Astrocyte (in vitro differentiated cells and primary cell): ENCODE results near the gene AGO4. TPM values are rescaled to one million over a fixed set of nuclear protein-coding genes. Genes with fewer than 3 reads are reported as not detected.

Experiments
- DNase-seq: peaks from one replicate; pipeline ENCODE4 v3.0.0-alpha.2; 2010; ENCODE audit warnings: low read depth
- FAIRE-seq: peaks from 2 replicates; lab custom pipeline; 2011; peaks lifted over from hg19 to GRCh38; lab: Jason Lieb, UNC
- H2AFZ ChIP-seq: 2 replicates; pipeline ENCODE4 v1.6.0; 2012; ENCODE audit warnings: low read depth, low read length, inconsistent platforms
- H3K27ac ChIP-seq: 2 replicates; pipeline ENCODE4 v1.5.1; 2011; ENCODE audit warnings: low read depth, low read length, inconsistent platforms
- H3K27me3 ChIP-seq: 2 replicates; pipeline ENCODE4 v1.6.0; 2011; ENCODE audit warnings: low read length, inconsistent platforms; ENCODE audit not compliant: insufficient read depth
- H3K36me3 ChIP-seq: 2 replicates; pipeline ENCODE4 v1.5.1; 2011; ENCODE audit warnings: low read length, inconsistent platforms; ENCODE audit not compliant: insufficient read depth
- H3K4me1 ChIP-seq: 2 replicates; pipeline ENCODE4 v1.5.1; 2011; ENCODE audit warnings: low read length, inconsistent platforms; ENCODE audit not compliant: insufficient read depth
- H3K4me2 ChIP-seq: 2 replicates; pipeline ENCODE4 v1.6.0; 2012; ENCODE audit warnings: low read length, inconsistent platforms
- H3K4me3 ChIP-seq: 2 replicates; pipeline ENCODE4 v1.5.1; 2011; ENCODE audit warnings: low read depth, mild to moderate bottlenecking, low read length, inconsistent platforms; ENCODE audit not compliant: insufficient read depth
- H3K79me2 ChIP-seq: 2 replicates; pipeline ENCODE4 v1.6.0; 2012; ENCODE audit warnings: mild to moderate bottlenecking, low read length, inconsistent platforms; ENCODE audit not compliant: insufficient read depth
- H3K9ac ChIP-seq: 2 replicates; pipeline ENCODE4 v1.6.0; 2012; ENCODE audit warnings: mild to moderate bottlenecking, low read length, inconsistent platforms
- H3K9me3 ChIP-seq: 2 replicates; pipeline ENCODE4 v1.5.1; 2012; ENCODE audit warnings: low read depth, mild to moderate bottlenecking, low read length, inconsistent platforms; ENCODE audit not compliant: insufficient read depth
- H4K20me1 ChIP-seq: 2 replicates; pipeline ENCODE4 v1.6.0; 2012; ENCODE audit warnings: low read length, inconsistent platforms; ENCODE audit not compliant: insufficient read depth
- H3K27ac Mint-ChIP-seq: one replicate; pipeline ENCODE4 v1.8.0; 2021; ENCODE audit warnings: mild to moderate bottlenecking, mixed read lengths; ENCODE audit not compliant: unreplicated experiment
- H3K27me3 Mint-ChIP-seq: one replicate; pipeline ENCODE4 v1.8.0; 2021; ENCODE audit warnings: low read depth, mixed read lengths; ENCODE audit not compliant: unreplicated experiment
- H3K36me3 Mint-ChIP-seq: one replicate; pipeline ENCODE4 v1.8.0; 2021; ENCODE audit warnings: low read depth, mixed read lengths; ENCODE audit not compliant: unreplicated experiment
- H3K4me1 Mint-ChIP-seq: one replicate; pipeline ENCODE4 v1.8.0; 2021; ENCODE audit warnings: low read depth, mixed read lengths; ENCODE audit not compliant: unreplicated experiment
- H3K4me3 Mint-ChIP-seq: one replicate; pipeline ENCODE4 v1.8.0; 2021; ENCODE audit warnings: mild to moderate bottlenecking, moderate library complexity, mixed read lengths; ENCODE audit not compliant: unreplicated experiment
- H3K9me3 Mint-ChIP-seq: one replicate; pipeline ENCODE4 v1.8.0; 2021; ENCODE audit warnings: mild to moderate bottlenecking, mixed read lengths; ENCODE audit not compliant: unreplicated experiment
- EZH2 ChIP-seq: IDR thresholded peaks from 2 replicates; pipeline ENCODE4 v1.6.1; 2012; ENCODE audit warnings: mild to moderate bottlenecking, low read length, inconsistent platforms; ENCODE audit not compliant: insufficient read depth
- total RNA-seq: library from RNA; stranded (reverse); gene quantifications from 2 replicates; pipeline ENCODE4 v1.2.1, GENCODE V29; 2021
- TF ChIP-seq, protein P1 (sequence below): IDR thresholded peaks from 2 replicates; pipeline ENCODE4 v1.5.1; 2011; ENCODE audit warnings: low read depth, mild to moderate bottlenecking, inconsistent platforms, low read length, moderate library complexity; ENCODE audit not compliant: insufficient read depth

AGO4 gene
- total RNA-seq, 1 donor from 2014 or later, result 9.8 TPM

DNA sequence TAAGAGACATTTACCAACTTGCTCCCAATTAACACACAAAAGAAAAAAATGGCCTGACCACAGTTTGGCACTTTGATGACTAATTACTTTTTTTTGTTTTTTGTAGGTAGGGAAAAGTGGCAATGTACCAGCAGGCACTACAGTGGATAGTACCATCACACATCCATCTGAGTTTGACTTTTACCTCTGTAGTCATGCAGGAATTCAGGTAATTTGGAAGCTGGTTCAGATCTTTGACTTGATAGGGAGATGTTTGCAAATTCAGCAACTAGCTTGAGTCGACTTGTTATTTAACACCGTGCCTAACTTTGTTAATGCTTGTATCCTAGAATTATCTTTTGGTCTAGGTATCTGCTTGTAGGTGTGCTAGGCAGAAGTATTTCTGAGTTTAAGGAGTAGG is 42.2 kb downstream of the AGO4 start:
- H4K20me1 ChIP-seq, result no peaks in the 10 kb centered on the region
- peaks cover 21% of the 10 kb centered on the region for H3K36me3 ChIP-seq
- H3K27me3 ChIP-seq, result no peaks in the 10 kb centered on the region
- H3K9me3 ChIP-seq, result no peaks in the 10 kb centered on the region
- Mint-ChIP-seq H3K4me1 (peaks cover 3% of the 10 kb centered on the region), H3K27me3 (no peaks in the 10 kb centered on the region), H3K27ac (no peak overlapping the region), H3K9me3 (no peaks in the 10 kb centered on the region), H3K36me3 (peaks cover 9% of the 10 kb centered on the region), H3K4me3 (no peak overlapping the region)
- no peak overlapping the region for H3K4me2 ChIP-seq
- FAIRE-seq, result no peak
- peak; percentile 13 for DNase-seq
- no peak overlapping the region for H3K9ac ChIP-seq
- TF ChIP-seq, protein P1, sequence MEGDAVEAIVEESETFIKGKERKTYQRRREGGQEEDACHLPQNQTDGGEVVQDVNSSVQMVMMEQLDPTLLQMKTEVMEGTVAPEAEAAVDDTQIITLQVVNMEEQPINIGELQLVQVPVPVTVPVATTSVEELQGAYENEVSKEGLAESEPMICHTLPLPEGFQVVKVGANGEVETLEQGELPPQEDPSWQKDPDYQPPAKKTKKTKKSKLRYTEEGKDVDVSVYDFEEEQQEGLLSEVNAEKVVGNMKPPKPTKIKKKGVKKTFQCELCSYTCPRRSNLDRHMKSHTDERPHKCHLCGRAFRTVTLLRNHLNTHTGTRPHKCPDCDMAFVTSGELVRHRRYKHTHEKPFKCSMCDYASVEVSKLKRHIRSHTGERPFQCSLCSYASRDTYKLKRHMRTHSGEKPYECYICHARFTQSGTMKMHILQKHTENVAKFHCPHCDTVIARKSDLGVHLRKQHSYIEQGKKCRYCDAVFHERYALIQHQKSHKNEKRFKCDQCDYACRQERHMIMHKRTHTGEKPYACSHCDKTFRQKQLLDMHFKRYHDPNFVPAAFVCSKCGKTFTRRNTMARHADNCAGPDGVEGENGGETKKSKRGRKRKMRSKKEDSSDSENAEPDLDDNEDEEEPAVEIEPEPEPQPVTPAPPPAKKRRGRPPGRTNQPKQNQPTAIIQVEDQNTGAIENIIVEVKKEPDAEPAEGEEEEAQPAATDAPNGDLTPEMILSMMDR, result no peak
- H2AFZ ChIP-seq, result no peak overlapping the region
- H3K27ac ChIP-seq, result no peak overlapping the region
- H3K4me1 ChIP-seq, result peaks cover 3% of the 10 kb centered on the region
- H3K79me2 ChIP-seq, result no peaks in the 10 kb centered on the region
- no peak overlapping the region for H3K4me3 ChIP-seq

DNA sequence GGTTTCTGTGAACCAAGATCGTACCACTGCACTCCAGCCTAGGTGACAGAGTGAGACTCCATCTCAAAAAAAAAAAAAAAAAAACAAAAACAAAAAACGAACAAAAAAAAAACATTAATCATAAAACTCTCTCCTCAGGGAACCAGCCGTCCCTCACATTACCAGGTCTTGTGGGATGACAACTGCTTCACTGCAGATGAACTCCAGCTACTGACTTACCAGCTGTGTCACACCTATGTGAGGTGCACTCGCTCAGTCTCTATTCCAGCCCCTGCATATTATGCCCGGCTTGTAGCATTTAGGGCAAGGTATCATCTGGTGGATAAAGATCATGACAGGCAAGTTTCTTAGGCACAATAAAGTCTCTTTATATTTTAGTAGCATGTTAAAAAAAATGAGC is 42.9 kb downstream of the AGO4 start:
- no peak overlapping the region for H2AFZ ChIP-seq
- H4K20me1 ChIP-seq, result no peaks in the 10 kb centered on the region
- no peaks in the 10 kb centered on the region for H3K27me3 ChIP-seq
- H3K4me1 Mint-ChIP-seq, result no peaks in the 10 kb centered on the region
- H3K4me1 ChIP-seq, result no peaks in the 10 kb centered on the region
- H3K27ac ChIP-seq, result no peak overlapping the region
- DNase-seq (no peak), FAIRE-seq (no peak)
- peaks cover 21% of the 10 kb centered on the region for H3K36me3 ChIP-seq
- H3K27me3 Mint-ChIP-seq, result no peaks in the 10 kb centered on the region
- no peak overlapping the region for H3K4me3 Mint-ChIP-seq
- H3K79me2 ChIP-seq, result no peaks in the 10 kb centered on the region
- H3K9me3 Mint-ChIP-seq, result no peaks in the 10 kb centered on the region
- H3K4me3 ChIP-seq, result no peak overlapping the region
- no peak overlapping the region for H3K27ac Mint-ChIP-seq
- H3K4me2 ChIP-seq, result no peak overlapping the region
- no peak for TF ChIP-seq EZH2
- TF ChIP-seq, protein P1, result no peak
- H3K9me3 ChIP-seq, result no peaks in the 10 kb centered on the region
- peaks cover 6% of the 10 kb centered on the region for H3K36me3 Mint-ChIP-seq
- no peak overlapping the region for H3K9ac ChIP-seq

DNA sequence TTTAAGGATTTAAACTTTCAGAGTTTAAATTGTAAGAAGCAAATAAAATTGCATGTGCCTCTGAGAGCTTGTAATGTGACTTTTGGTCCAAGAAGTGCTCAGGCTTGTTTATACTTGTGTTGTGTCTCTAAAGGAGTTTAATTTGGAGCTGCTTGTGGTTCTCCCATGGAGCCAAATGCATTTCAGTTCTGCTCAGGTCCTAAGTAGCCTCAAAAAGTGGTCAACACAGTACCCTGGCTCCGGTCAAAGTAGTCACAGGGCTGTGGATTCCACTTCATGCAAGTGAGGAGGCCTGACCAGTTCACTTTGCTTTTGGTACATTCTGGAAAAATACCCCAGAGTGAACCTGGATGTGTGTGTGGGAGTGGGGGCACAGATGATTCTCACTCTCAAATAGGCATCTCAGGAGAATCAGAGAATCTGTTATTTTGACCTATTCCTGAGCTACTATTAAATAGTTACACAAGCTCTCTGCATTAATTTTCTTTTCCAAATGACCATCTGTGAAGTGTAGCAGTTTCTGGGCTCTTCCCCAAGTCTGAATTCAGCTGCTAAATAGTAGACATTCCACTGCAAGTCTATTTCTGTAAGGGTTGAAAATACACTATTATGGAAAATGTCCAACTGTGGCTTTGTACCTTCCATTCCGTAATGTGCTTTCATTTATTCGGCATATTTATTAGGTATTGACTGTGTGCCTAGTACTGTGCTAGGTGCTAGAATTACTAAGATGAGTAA is 43.5 kb downstream of the AGO4 start:
- DNase-seq (peak; percentile 85), FAIRE-seq (peak; percentile 69)
- Mint-ChIP-seq H3K27me3 (no peaks in the 10 kb centered on the region), H3K4me1 (no peaks in the 10 kb centered on the region), H3K36me3 (peaks cover 9% of the 10 kb centered on the region), H3K9me3 (no peaks in the 10 kb centered on the region), H3K27ac (no peak overlapping the region), H3K4me3 (no peak overlapping the region)
- H3K27ac ChIP-seq, result no peak overlapping the region
- no peaks in the 10 kb centered on the region for H4K20me1 ChIP-seq
- no peak overlapping the region for H2AFZ ChIP-seq
- H3K36me3 ChIP-seq, result peaks cover 23% of the 10 kb centered on the region
- TF ChIP-seq EZH2, result no peak
- TF ChIP-seq, protein P1, result no peak
- no peaks in the 10 kb centered on the region for H3K27me3 ChIP-seq
- no peak overlapping the region for H3K4me2 ChIP-seq
- no peaks in the 10 kb centered on the region for H3K4me1 ChIP-seq
- no peaks in the 10 kb centered on the region for H3K79me2 ChIP-seq
- H3K4me3 ChIP-seq, result no peak overlapping the region
- no peaks in the 10 kb centered on the region for H3K9me3 ChIP-seq
- no peak overlapping the region for H3K9ac ChIP-seq
